GM21723 (cell line): ENCODE measurements around the gene CFAP92.
"Not testable (repeated sequence)": the region's sequence is repeated elsewhere in the genome, so short reads cannot be mapped to it uniquely, and the experiment has no call there.

Experiments used
- ATAC-seq: cut with Tn5 transposase; IDR thresholded peaks from one replicate; pipeline ENCODE4 v1.9.1; 2021; ENCODE audit warnings: mild to moderate bottlenecking, moderate library complexity; ENCODE audit not compliant: unreplicated experiment

The CFAP92 gene

DNA sequence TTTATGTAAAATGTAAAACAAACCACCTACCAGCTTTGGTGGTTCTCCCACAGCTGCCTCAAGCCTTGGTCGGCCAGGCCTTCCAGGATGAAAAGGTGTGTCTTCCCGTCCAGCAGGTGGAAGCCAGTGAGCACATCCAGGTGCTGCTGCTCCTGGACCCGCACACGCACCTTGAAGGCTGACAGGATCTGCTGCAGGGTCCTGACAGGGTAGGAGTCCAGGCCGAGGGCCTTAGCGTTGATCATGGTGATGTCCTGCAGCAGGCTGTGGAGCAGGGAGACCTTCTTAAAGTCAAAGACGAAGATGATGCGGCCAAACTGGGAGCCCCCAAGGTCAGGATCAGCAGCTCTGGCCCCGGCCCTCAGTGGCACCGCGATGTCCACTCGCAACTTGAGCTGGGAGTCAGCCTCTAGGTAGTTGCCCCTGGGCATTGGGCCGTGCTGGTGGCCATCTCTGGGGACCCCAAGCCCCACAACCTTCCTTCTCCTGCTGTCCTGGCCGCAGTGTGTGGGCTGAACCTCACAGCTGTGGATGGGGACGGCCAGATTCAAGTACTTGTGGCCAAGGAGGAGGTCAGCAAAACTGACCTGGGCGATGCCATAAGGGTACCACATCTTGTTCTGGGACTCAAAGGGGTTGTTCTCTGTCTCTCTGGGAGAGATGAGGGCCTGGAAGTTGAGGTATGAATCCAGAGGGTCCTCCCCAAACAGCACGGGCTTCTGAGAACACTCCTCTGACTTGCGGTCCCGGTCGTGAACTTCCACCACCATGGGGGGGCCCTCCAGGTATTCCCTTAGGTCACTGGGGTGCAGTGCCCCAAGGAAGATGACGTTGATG lies 48.6 kb downstream of the CFAP92 start:
- ATAC-seq = no peak

DNA sequence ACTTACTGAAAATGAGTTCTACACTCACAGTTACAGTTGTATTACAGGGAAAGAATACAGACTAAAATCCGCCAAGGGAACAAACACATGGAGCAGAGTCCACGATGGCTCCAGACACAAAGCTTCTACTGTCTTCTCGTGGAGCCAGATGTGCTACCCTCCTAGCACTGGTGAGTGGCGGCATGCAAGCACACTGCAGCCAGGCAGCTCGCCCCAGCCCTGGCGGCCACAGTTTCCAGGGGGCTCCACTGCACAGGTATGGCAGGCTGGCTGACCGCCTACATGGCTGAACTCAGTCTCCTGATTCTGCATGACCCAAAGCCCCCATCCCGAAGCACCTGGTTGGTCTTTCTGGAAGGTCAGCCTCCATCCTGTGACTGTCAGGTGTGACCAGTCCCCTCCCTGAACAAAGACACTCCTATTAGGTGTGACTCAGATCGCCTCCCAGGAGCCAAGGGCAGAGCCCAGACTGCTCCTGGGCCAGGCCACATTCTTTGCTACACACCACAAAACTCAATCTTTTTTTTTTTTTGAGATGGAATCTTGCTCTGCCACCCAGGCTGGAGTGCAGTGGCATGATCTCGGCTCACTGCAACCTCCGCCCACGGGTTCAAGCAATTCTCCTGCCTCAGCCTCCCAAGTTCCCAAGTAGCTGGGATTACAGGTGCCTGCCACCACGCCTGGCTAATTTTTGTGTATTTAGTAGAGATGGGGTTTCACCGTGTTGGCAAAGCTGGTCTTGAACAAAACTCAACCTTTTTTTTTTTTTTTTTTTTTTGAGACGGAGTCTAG lies 51.5 kb downstream of the CFAP92 start:
- no peak for ATAC-seq

DNA sequence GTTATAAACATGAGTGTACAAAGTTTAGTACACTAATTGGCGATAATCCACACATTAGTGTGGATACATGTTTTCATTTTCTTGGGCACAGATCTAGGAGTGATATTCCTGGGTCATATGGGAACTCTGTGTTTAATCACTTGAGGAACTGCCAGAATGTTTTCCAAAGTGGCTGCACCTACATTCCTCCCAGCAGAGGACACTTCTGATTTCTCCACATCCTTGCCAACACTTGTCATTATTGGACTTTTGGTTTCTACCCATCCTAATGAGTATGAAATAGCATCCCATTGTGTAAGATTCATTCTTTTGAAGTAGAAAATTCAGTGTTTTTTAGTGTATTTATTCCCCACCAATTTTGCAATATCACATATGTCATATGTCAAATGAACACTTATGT lies 53.6 kb downstream of the CFAP92 start:
- no peak for ATAC-seq

DNA sequence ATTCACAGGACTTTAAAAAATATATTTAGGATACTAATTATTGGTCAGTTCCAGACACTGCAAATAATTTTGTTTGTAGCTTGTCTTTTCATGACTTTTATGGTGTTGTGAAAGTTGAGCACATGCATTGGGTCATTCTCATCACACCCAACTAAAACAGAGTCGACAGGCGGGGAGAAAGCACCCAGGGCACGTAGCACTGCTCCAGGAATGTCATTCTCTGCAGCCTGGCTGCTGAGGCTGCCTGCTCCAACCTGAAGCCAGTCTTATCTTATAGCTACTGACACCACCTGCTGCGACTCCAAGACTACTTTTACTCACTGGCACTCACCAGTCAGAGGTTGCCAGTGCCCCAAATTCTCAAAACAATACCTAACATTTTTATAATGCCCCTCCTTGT lies 57.5 kb downstream of the CFAP92 start:
- ATAC-seq = no peak

DNA sequence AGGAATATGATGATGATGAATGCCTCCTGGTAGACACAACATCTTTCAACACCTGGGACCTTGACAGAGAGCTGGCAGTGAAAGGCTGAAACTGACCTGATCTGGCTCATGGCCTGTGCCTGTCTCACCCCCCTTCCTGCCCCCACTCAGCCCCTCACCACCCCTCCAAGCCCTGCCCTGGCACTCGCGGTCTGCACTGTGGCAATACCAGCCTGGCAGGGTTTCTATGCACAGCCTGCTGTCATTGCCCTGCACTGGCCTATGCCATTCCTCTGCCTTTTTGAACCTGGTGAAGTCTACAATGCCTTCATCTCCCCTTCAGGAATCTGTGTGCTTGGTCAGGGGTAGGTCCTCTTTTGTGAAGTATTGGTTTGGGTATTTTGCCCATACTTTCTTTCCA lies 58.0 kb downstream of the CFAP92 start:
- no peak for ATAC-seq

DNA sequence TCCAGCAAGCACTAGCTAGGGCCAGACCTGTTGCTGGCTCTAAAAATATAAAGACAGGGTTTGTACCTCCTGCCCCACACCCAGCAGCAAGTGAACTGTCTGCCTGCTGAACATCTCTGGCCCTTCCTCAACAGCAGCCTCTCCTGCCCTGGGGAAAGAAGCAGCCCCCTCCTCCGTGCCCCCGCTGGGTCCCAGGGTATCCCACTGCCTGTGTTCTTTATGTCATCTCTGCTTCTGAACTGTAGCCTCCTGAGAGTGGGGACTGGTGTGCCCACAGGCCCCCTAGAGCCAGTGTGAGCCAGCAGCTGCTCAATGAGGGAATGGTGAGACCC lies 60.0 kb downstream of the CFAP92 start:
- ATAC-seq = no peak

DNA sequence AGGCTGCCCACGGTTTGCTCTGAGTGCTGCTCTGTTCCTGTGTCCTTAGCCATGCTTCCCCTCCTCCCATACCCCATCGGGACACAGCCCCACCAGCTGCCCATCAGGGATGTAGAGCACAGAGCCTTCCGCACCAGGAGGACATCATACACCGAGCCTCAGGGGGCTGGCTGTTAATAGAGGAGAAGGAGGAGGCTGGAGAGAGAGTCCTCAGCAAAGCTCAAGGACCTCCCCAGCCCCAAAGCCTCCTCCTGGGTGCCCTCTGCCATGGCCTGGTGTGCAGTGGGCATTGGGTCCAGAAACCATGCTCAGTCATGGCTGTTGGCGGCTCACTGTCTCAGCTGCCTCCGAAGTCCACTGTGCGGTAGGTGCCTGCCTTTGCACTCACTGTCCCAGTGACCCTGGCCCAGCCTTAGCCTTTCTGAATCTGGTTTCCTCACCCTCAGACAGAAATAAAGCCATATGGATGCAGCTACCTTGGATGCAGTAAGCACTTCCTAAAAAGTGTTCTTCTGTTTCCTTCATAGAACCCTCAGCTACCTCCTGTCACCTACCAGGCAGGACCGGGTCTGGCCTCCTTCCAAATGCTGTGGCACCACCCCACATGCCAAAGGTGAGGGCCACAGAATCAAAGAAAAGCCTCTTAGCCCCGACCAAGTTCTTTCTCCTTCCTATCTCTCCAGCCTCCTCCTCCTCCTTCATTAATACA lies 60.5 kb downstream of the CFAP92 start:
- ATAC-seq = no peak

DNA sequence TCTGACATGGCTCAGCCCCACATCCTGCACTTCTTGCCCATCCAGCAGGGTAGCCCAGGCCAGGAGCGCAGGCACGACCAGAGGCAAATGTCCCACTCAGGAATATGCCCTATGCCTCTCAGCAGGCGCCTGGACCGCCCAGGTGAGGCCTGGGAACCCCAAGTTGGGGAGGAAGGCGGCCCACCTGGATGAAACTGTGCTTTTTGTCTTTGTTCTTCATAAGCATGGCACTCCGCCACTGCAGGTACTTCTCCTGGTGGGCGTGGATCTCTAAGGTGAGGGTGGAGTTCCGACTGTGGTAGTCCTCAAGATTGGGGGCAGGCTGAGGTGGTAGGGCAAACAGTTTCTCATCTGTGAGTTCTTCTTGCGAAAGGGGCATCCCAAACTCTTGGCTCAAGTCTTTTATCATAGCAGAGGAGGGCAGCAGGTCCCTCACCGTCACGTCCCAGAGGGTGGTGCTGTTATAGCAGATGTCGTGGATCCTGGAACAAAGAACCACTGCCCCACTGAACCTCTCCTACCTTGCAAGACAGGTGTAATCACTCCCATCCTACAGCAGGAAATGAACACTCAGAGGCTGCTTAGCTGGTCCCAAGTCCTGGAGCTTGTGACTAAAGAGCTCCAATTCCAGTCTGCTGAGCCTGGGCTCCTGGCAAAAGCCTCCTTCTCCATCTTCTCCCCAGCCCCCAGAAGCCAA lies 61.2 kb downstream of the CFAP92 start:
- ATAC-seq = no peak

DNA sequence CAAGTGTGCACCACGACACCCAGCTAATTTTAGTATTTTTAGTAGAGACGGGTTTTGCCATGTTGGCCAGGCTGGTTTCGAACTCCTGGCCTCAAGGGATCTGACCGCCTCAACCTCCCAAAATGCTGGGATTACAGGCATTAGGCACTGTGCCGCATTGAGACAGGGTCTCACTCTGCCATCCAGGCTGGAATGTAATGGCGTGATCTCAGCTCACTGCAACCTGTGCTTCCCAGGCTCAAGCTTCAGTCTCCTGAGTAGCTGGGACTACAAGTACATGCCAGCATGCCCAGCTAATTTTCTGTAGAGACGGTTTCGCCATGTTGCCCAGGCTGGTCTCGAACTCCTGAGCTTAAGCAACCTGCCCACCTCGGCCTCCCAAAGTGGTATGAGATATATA lies 62.8 kb downstream of the CFAP92 start:
- no peak for ATAC-seq

DNA sequence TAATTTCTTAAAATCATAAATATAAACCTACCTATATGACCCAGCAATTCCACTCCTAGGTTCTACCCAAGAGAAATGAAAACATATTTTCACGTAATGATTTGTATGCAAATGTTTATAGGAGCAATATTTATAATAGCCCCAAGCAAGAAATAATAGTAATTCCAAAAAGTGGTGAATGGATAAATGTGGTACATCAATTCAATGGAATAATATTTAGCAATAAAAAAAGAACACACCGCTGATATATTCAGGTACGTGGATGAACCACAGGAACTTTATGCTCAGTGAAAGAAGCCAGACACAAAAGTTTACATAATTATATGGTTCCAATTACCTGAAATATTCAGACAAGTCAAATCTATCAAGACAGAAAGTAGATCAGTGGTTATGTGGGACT lies 64.5 kb downstream of the CFAP92 start:
- ATAC-seq = no peak

DNA sequence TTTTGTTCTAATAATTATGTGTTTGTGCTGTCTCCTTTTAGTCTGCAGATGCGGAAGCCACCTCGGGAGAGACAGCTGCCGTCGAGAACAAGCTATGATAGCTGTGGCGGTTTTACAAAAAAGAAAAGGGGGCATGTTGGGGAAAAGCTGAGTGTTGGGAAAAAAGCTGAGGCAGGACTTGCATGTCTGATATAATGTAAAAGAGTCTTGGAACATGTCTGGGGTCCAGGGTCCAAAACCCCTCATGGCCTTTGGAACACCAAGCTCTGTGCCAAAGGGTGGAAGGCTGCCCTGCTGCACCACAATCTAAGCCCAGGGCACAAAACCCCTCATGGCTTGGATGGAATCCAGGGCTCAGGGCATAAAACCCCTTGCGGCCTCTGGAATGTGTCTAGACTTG lies 69.9 kb downstream of the CFAP92 start:
- ATAC-seq = not testable (repeated sequence)

DNA sequence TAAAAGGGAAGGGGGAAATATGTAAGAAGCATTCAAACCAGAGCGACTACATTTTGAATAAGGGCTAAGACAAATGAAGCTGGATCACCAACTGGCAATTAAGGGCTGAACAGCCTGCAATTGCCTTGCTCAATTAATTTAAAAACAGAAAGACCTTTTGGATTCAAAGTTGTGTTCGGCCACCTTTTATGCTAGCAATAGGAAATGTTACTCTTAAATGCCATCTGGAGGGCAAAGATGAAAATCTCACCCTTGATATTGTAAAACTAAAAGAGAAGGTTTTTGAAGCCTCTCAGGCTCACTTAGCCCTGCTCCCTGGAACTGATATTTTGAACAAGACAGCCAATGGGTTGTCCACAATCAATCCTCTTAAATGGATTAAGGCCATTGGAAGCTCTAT lies 70.3 kb downstream of the CFAP92 start:
- ATAC-seq = no peak

DNA sequence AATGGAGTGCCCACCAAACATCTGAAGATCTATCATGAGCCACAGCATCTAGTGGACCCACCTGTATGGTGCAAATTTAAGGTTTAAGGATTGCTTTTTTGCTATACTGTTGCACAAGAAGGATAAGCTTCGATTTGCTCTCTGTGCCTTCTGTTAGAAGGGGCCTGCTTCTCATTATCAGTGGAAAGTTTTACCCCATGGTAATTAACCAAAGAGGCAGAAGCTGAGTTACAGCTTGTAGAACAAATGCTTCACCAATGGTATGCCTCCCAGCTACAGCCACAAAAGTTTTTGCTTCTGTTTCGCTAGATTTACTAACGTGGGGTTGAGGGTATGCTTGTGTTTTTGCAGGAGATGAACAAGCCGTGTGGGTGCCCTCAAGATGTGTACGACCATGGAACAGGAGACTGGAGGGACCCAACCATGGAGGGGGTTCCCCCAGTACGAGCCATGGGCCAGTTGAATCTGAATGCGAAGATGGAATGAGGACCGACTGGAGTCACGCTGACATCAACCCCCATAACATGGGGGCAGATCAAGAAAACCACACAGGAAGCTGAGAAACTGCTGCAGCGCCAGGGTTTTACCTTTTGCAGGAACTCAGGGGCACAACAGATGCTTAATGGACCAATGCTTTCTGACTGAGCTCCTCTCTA lies 70.9 kb downstream of the CFAP92 start:
- ATAC-seq = no peak

DNA sequence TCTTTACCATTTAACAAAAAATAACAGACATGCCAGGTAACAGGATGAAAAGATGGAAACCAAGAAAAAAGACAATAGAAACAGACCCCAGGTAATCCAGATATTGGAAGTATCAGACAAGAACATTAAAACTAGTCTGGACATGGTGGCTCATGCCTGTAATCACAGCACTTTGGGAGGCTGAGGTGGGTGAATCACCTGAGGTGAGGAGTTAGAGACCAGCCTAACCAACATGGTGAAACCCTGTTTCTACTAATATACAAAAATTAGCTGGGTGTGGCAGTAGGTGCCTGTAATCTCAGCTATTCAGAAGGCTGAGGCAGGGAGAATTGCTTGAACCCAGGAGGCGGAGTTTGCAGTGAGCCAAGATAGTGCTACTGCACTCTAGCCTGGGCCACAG lies 73.9 kb downstream of the CFAP92 start:
- no peak for ATAC-seq

DNA sequence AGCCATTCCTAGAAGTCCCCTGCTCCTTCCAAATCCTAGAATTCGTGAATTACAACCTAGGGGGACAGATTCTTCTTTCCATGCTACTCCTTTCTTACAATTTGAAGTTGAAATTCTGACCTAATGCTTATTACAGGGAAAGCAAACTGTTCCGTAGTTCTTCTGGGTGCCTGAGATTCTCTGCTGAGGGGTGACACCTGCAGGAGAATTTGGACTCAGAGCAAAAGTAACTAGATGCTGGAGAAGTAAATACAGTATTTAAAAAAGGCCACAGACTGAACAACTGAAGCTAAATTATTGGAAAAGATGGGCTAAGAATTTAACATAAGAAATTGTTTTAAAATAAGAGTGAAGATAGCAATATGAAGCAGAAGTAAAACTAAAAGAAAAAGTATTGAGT lies 76.6 kb downstream of the CFAP92 start:
- ATAC-seq = no peak

DNA sequence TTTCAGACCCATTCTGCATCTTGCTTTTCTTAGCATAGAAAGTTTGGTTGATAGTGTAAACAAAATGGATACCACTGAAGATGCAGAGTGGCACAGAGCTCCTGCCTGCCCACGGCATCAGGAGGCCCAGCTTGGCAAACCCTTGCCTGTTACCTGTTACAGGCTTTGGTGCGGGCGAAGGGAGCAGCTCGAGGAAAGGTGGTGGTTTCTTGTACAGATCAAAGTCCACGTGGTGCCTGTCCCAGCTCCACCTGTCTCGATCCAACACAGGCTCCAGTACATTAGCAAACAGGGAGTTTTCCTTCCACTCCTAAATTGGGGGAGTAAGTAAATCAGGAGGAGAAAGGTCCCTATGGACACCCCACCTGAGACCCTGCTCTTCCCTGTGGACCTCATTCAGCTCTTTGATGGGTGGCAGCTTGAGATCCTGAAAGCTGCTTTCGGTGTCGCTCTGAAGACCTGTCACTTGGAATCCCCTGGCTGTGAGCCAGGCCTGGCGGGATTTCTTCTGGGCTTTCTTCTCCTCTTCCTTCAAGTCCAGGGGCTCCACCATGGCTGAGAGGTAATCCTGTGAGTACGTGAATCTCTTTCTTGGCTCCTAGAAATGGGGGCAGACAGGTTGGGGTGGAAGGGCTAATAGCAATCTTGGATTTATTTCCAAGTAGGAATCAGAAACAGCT lies 78.8 kb downstream of the CFAP92 start:
- ATAC-seq = no peak

DNA sequence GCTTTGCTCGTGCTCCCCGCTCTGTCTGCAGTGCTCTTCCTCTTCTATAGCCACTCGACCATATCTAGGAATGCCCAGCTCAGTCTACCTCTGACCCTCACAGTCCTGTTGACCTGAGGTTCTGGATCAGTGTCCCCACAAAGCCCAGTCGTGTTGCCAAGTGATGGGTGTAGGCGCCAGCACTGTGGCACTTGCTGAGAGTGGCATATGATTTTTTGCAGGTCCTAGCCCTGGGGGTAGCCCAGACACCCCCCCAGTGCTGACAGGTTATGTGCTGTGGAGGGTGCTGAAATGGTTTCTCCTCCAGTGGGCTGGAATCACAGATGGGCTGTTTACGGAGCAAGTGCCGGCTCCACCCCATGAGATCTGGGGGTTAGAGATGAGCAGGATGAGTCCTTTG lies 82.0 kb downstream of the CFAP92 start:
- ATAC-seq = no peak

DNA sequence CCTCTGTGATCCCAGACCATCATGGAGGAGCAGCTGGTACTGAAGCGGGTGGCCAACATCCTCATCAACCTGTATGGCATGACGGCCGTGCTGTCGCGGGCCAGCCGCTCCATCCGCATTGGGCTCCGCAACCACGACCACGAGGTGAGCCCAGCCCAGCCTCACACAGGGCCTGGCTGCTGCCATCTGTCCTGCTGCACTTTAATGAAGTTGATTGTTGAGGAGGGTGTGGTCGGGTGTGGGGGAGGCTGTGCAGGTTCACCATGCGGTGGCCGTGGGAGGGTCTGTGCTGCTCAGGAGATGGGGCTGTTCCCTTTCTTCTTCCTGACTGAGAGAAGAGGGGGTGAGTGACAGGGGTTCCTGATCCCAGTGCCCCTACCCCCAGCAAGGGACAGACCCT lies 83.9 kb downstream of the CFAP92 start:
- no peak for ATAC-seq

DNA sequence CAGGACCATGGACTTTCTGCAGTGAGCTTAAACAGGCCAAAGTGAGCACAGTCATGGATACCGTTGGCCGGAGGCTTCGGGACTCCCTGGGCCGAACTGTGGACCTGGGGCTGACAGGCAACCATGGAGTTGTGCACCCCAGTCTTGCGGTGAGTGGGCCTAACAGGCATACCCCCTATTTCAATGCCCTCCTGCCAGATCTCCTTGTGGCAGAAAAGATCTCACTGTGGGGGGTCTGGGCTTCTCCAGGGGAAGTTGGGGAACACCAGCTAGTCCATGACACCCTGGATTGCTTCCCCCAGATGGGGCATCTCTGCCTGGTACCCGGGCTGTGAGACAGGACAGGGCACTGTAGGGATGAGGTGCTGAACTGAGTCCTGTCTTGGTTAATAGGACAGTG lies 84.9 kb downstream of the CFAP92 start:
- ATAC-seq = no peak
